CD14-positive monocyte (primary cell): Measurements from ENCODE around the gene CDC42BPB. TPM values are rescaled to one million over a fixed set of nuclear protein-coding genes. Genes with fewer than 3 reads are reported as not detected.

ENCODE experiments used
- DNase-seq, 3 donors: peaks; one replicate each; pipeline ENCODE4 v3.0.0-alpha.2; 2011 to 2022
- H2AFZ ChIP-seq: 2 replicates; pipeline ENCODE4 v1.6.0; 2012; ENCODE audit warnings: mild to moderate bottlenecking, low read depth, low read length, inconsistent platforms; ENCODE audit not compliant: insufficient read depth, poor library complexity, severe bottlenecking
- H3K27ac ChIP-seq, 2 donors: 1 replicate in 1 of 2; 2 replicates in 1 of 2; pipeline ENCODE4 v1.5.1; 2012 to 2013; ENCODE audit warnings: low read length in 2 of 2, control low read depth in 1 of 2, inconsistent platforms in 1 of 2, low read depth in 1 of 2, mild to moderate bottlenecking in 1 of 2
- H3K27me3 ChIP-seq, 2 donors: one replicate each; pipeline versions ENCODE4 v1.6.0 to v1.6.1; 2011 to 2013; ENCODE audit warnings: low read length in 2 of 2; ENCODE audit not compliant: control insufficient read depth in 2 of 2, insufficient read depth in 2 of 2
- H3K36me3 ChIP-seq, 2 donors: replicated peaks in 1 of 2; 1 replicate in 1 of 2; 2 replicates in 1 of 2; pipeline versions ENCODE4 v1.5.1 to v1.6.1; 2012 to 2013; ENCODE audit warnings: low read length in 2 of 2, control low read depth in 1 of 2, inconsistent platforms in 1 of 2, mild to moderate bottlenecking in 1 of 2; ENCODE audit not compliant: insufficient read depth in 2 of 2, control insufficient read depth in 1 of 2
- H3K4me1 ChIP-seq, 2 donors: 1 replicate in 1 of 2; 2 replicates in 1 of 2; pipeline versions ENCODE4 v1.5.1 to v1.6.1; 2012 to 2013; ENCODE audit warnings: low read length in 2 of 2, control low read depth in 1 of 2, inconsistent platforms in 1 of 2, mild to moderate bottlenecking in 1 of 2, moderate library complexity in 1 of 2; ENCODE audit not compliant: insufficient read depth in 2 of 2, control insufficient read depth in 1 of 2
- H3K4me2 ChIP-seq: replicated peaks from 2 replicates; pipeline ENCODE3; 2012; ENCODE audit warnings: low read length, moderate library complexity, mild to moderate bottlenecking; ENCODE audit not compliant: poor library complexity, severe bottlenecking; ENCODE audit errors: extremely low read depth
- H3K4me3 ChIP-seq, 3 experiments: fragments of 200-600 bp in 1 of 3; sonication (generic) in 1 of 3; replicated peaks in 1 of 3; 1 replicate in 2 of 3; 2 replicates in 1 of 3; pipeline ENCODE4 v1.5.1; 2011 to 2013; ENCODE audit warnings: low read length in 3 of 3, mild to moderate bottlenecking in 3 of 3, control low read depth in 2 of 3, low read depth in 2 of 3, inconsistent platforms in 1 of 3, moderate library complexity in 1 of 3
- H3K79me2 ChIP-seq: 2 replicates; pipeline ENCODE4 v1.6.0; 2012; ENCODE audit warnings: mild to moderate bottlenecking, control low read depth, inconsistent platforms, low read length, moderate library complexity; ENCODE audit not compliant: insufficient read depth
- H3K9ac ChIP-seq: 2 replicates; pipeline ENCODE4 v1.6.0; 2017; ENCODE audit warnings: low read length, mild to moderate bottlenecking; ENCODE audit not compliant: insufficient read depth, poor library complexity, severe bottlenecking
- H3K9me3 ChIP-seq, 2 donors: replicated peaks in 1 of 2; 1 replicate in 1 of 2; 2 replicates in 1 of 2; pipeline versions ENCODE4 v1.5.1 to v1.6.1; 2012 to 2013; ENCODE audit warnings: low read length in 2 of 2, control low read depth in 1 of 2; ENCODE audit not compliant: control insufficient read depth in 1 of 2, insufficient read depth in 1 of 2
- H4K20me1 ChIP-seq: 2 replicates; pipeline ENCODE4 v1.6.0; 2012; ENCODE audit warnings: mild to moderate bottlenecking, low read length, control low read depth, moderate library complexity; ENCODE audit not compliant: insufficient read depth
- H3K27ac Mint-ChIP-seq, 7 donors: one replicate each; pipeline ENCODE4 v1.8.0; 2020; ENCODE audit warnings: mild to moderate bottlenecking in 7 of 7, mixed read lengths in 7 of 7, moderate library complexity in 6 of 7, inconsistent platforms in 2 of 7
- H3K27me3 Mint-ChIP-seq, 3 donors: one replicate each; pipeline ENCODE4 v1.8.0; 2021 to 2022; ENCODE audit warnings: low read depth in 3 of 3, mild to moderate bottlenecking in 3 of 3, mixed read lengths in 3 of 3, moderate library complexity in 3 of 3, inconsistent platforms in 1 of 3
- H3K36me3 Mint-ChIP-seq, 2 donors: one replicate each; pipeline ENCODE4 v1.8.0; 2020; ENCODE audit warnings: mixed read lengths in 2 of 2, inconsistent platforms in 1 of 2, mild to moderate bottlenecking in 1 of 2
- H3K4me1 Mint-ChIP-seq: one replicate; pipeline ENCODE4 v1.8.0; 2020; ENCODE audit warnings: mild to moderate bottlenecking, mixed read lengths
- H3K4me3 Mint-ChIP-seq, 2 donors: one replicate each; pipeline ENCODE4 v1.8.0; 2020; ENCODE audit warnings: mild to moderate bottlenecking in 2 of 2, mixed read lengths in 2 of 2, moderate library complexity in 1 of 2
- H3K9me3 Mint-ChIP-seq, 7 donors: one replicate each; pipeline ENCODE4 v1.8.0; 2020 to 2022; ENCODE audit warnings: mixed read lengths in 7 of 7, mild to moderate bottlenecking in 6 of 7, moderate library complexity in 6 of 7, inconsistent platforms in 2 of 7
- CTCF ChIP-seq: fragments of 200-600 bp; IDR thresholded peaks from one replicate; pipeline ENCODE4 v1.8.0; 2022; ENCODE audit warnings: antibody characterized with exemption, mild to moderate bottlenecking
- WGBS: methylation state at CpG from one replicate; pipeline ENCODE4 v1.1.5; 2013; ENCODE audit warnings: missing lambda C conversion rate; ENCODE audit not compliant: insufficient coverage; 5-methylcytosine and 5-hydroxymethylcytosine counted together
- intact Hi-C, 2 donors: fragments of 100-400 bp; cut with micrococcal nuclease; formaldehyde crosslinking; loops; one replicate each; pipeline versions ENCODE4 v1.15.0 to v1.15.1; 2023
- polyA plus RNA-seq, 3 donors: library from polyadenylated mRNA; depleted of rRNA in 1 of 3; unstranded in 2 of 3; stranded (reverse) in 1 of 3; fragments of 300-500 nt in 2 of 3; fragments of >200 nt in 1 of 3; fragmentation: Illumina TruSeq in 2 of 3; gene quantifications; 1 replicate in 2 of 3; 2 replicates in 1 of 3; pipeline ENCODE4 v1.2.3, GENCODE V29; 2012 to 2021

Gene CDC42BPB
- polyA plus RNA-seq, 3 donors = 0.25 to 19.0 (median 0.60) TPM

- Histone ChIP-seq H3K9me3 (no peaks in the 10 kb centered on the region), H3K27me3 (peaks cover 0 to 33% of the 10 kb centered on the region in 2 donors), H3K27ac (no peak overlapping the region), H3K9ac (no peak overlapping the region), H3K4me3 (no peak overlapping the region), H3K4me2 (no peak overlapping the region), H3K79me2 (no peaks in the 10 kb centered on the region), H4K20me1 (no peaks in the 10 kb centered on the region), H3K4me1 (peaks cover 9 to 17% of the 10 kb centered on the region in 2 donors), H3K36me3 (no peaks in the 10 kb centered on the region), H2AFZ (no peak overlapping the region)
- Mint-ChIP-seq H3K4me1 (peaks cover 2% of the 10 kb centered on the region), H3K27me3 (peaks cover 5 to 30% (median 17%) of the 10 kb centered on the region in 3 donors), H3K36me3 (no peaks in the 10 kb centered on the region), H3K27ac (no peak overlapping the region), H3K4me3 (no peak overlapping the region), H3K9me3 (peaks cover 0 to 3% (median 0%) of the 10 kb centered on the region in 7 donors)
- intact Hi-C loops = loop anchor here in 1 of 2 donors (10.0 kb wide), 1 partner anchor 106 kb away; no protein-coding TSS in a partner anchor
- TF ChIP-seq CTCF = peak; percentile 80
- DNase-seq = peak; percentile 71 to 84 (median 79)
- WGBS = 8% methylated on average over 8 of the region's 9 CpGs
Observed at GRCh38 chr14:103078420-103078749, 21.0 kb upstream of the CDC42BPB start.

GRCh38 chr14:103074729-103075367 lies 17.5 kb upstream of the CDC42BPB start:
- intact Hi-C loops = loop anchor here (2.0 to 10.0 kb wide), 3 partner anchors 68 to 218 kb away; no protein-coding TSS in a partner anchor
- Histone ChIP-seq H3K9me3 (no peaks in the 10 kb centered on the region), H2AFZ (peak overlapping the region; percentile 84), H3K79me2 (no peaks in the 10 kb centered on the region), H3K27ac (no peak overlapping the region), H3K4me2 (peak overlapping the region; percentile 77), H3K4me3 (peak overlapping the region in 1 of 3 experiments; percentile 66), H3K4me1 (peaks cover 9 to 17% of the 10 kb centered on the region in 2 donors), H3K9ac (no peak overlapping the region), H3K36me3 (no peaks in the 10 kb centered on the region), H3K27me3 (peaks cover 0 to 24% of the 10 kb centered on the region in 2 donors), H4K20me1 (no peaks in the 10 kb centered on the region)
- WGBS = 34% methylated on average over 20 of the region's 21 CpGs
- no peak for TF ChIP-seq CTCF
- Mint-ChIP-seq H3K4me1 (peaks cover 2% of the 10 kb centered on the region), H3K36me3 (no peaks in the 10 kb centered on the region), H3K27ac (no peak overlapping the region), H3K4me3 (peak overlapping the region in 1 of 2 donors; percentile 62), H3K9me3 (peaks cover 0 to 3% (median 0%) of the 10 kb centered on the region in 7 donors), H3K27me3 (peaks cover 5 to 37% (median 18%) of the 10 kb centered on the region in 3 donors)
- no peak for DNase-seq
